Midbrain (tissue), 1 donor: ENCODE data around the gene MYO7A.
A peak's percentile ranks its signal among the peaks of the same experiment; 100 is the strongest.
"Not testable (repeated sequence)": the region's sequence is repeated elsewhere in the genome, so short reads cannot be mapped to it uniquely, and the experiment has no call there.

Experiments
- DNase-seq: peaks from one replicate; lab custom pipeline; 2025; lab: John Stamatoyannopoulos, UW

Gene MYO7A

GRCh38 chr11:77093056-77093891 lies 34.8 kb upstream of the MYO7A start:
- no peak for DNase-seq

GRCh38 chr11:77093987-77094840 lies 33.8 kb upstream of the MYO7A start:
- DNase-seq, result no peak

GRCh38 chr11:77094841-77095365 lies 33.1 kb upstream of the MYO7A start:
- no peak for DNase-seq

- no peak for DNase-seq
Measured at GRCh38 chr11:77095551-77096490, 32.2 kb upstream of the MYO7A start.

GRCh38 chr11:77096591-77097019 lies 31.4 kb upstream of the MYO7A start:
- DNase-seq, result no peak

- DNase-seq, result not testable (repeated sequence)
Measured at GRCh38 chr11:77097180-77097579, 30.9 kb upstream of the MYO7A start.

GRCh38 chr11:77100166-77101042 lies 27.6 kb upstream of the MYO7A start:
- no peak for DNase-seq

GRCh38 chr11:77101043-77101537 lies 27.0 kb upstream of the MYO7A start:
- DNase-seq, result no peak

GRCh38 chr11:77102246-77103210 lies 25.5 kb upstream of the MYO7A start, which contains the start of gene OMP:
OMP (plus strand) TSS chr11:77102840; CDS start chr11:77102840, 0 bp downstream.
- DNase-seq, result no peak

- DNase-seq, result no peak
Measured at GRCh38 chr11:77103319-77103718, 24.7 kb upstream of the MYO7A start.

- no peak for DNase-seq
Measured at GRCh38 chr11:77104727-77105126, 23.3 kb upstream of the MYO7A start.

- DNase-seq, result peak; percentile 60
Measured at GRCh38 chr11:77106321-77106720, 21.7 kb upstream of the MYO7A start.

GRCh38 chr11:77106759-77107158 lies 21.3 kb upstream of the MYO7A start:
- no peak for DNase-seq

GRCh38 chr11:77107950-77108349 lies 20.1 kb upstream of the MYO7A start:
- no peak for DNase-seq

GRCh38 chr11:77108436-77108835 lies 19.6 kb upstream of the MYO7A start:
- no peak for DNase-seq

GRCh38 chr11:77109236-77110019 lies 18.6 kb upstream of the MYO7A start:
- no peak for DNase-seq

GRCh38 chr11:77110836-77111235 lies 17.2 kb upstream of the MYO7A start:
- no peak for DNase-seq

- no peak for DNase-seq
Measured at GRCh38 chr11:77111277-77111676, 16.8 kb upstream of the MYO7A start.
